Measurements from ENCODE around the gene GALM. TPM values are rescaled to one million over a fixed set of nuclear protein-coding genes. Genes with fewer than 3 reads are reported as not detected.
"Not testable (repeated sequence)": the region's sequence is repeated elsewhere in the genome, so short reads cannot be mapped to it uniquely, and the experiment has no call there.

Gene GALM
- 10 to 100 TPM in 9 of 12 donors, 1 to 10 TPM in 2, not detected in 1; 8.9 to 18.4 (median 12.4) TPM for polyA plus RNA-seq (ENCODE audit: insufficient read length in 12 of 12)
- long read RNA-seq, donor 1, transcript GALM-201 (7 exons, 2,484 nt) = major isoform, 20 of 118 reads
- long read RNA-seq, donor 1, partial matches to known transcripts = 98 of 118 reads
- long read RNA-seq, donor 1, other reads (novel, unspliced or antisense) = 0 of 118 reads
- long read RNA-seq, donor 2, partial matches to known transcripts = 0 of 4 reads
- long read RNA-seq, donor 2, other reads (novel, unspliced or antisense) = 0 of 4 reads
- long read RNA-seq, donor 3, partial matches to known transcripts = 0 of 3 reads
- long read RNA-seq, donor 3, other reads (novel, unspliced or antisense) = 0 of 3 reads
- long read RNA-seq, donor 4, partial matches to known transcripts = 0 of 1 reads
- long read RNA-seq, donor 4, other reads (novel, unspliced or antisense) = 0 of 1 reads
- long read RNA-seq, donor 5, transcript GALM-201 (7 exons, 2,484 nt) = major isoform, 7 of 12 reads
- long read RNA-seq, donor 5, partial matches to known transcripts = 5 of 12 reads
- long read RNA-seq, donor 5, other reads (novel, unspliced or antisense) = 0 of 12 reads
- long read RNA-seq, donor 6, partial matches to known transcripts = 0 of 3 reads
- long read RNA-seq, donor 6, other reads (novel, unspliced or antisense) = 0 of 3 reads
- long read RNA-seq, donor 7, transcript GALM-201 (7 exons, 2,484 nt) = major isoform, 5 of 5 reads
- long read RNA-seq, donor 7, partial matches to known transcripts = 0 of 5 reads
- long read RNA-seq, donor 7, other reads (novel, unspliced or antisense) = 0 of 5 reads
- long read RNA-seq, donor 8, partial matches to known transcripts = 104 of 207 reads
- long read RNA-seq, donor 8, other reads (novel, unspliced or antisense) = 100 of 207 reads
- long read RNA-seq, donor 9, partial matches to known transcripts = 0 of 3 reads
- long read RNA-seq, donor 9, other reads (novel, unspliced or antisense) = 0 of 3 reads
- long read RNA-seq, donor 10, partial matches to known transcripts = 0 of 2 reads
- long read RNA-seq, donor 10, other reads (novel, unspliced or antisense) = 0 of 2 reads
- long read RNA-seq, donor 11, partial matches to known transcripts = 100 of 232 reads
- long read RNA-seq, donor 11, other reads (novel, unspliced or antisense) = 131 of 232 reads

DNA sequence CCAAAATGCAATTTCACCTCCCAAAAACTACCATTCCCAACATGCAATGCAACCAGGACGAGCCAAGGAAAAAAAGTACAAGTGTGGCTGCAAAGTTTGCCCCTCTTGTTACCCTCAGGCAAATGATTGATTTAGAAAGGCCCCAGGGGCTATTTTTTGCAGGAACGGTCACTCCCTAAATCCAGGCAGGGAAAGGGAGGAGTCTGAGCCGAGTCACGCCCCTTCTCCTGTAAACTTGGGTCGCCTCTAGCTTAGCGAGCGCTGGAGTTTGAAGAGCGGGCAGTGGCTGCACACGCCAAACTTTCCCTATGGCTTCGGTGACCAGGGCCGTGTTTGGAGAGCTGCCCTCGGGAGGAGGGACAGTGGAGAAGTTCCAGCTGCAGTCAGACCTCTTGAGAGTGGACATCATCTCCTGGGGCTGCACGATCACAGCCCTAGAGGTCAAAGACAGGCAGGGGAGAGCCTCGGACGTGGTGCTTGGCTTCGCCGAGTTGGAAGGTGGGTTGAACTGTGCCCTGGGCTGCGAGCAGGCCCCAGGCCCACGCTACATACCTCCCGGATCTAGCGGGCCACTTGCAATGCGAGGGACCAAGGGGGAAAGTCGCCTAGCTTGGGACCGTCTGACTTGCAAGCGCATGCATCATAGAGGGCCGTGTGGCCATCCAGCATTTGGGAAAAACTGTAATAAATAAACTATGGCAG lies at the start of gene GALM:
TSS of gene GALM (plus strand) at position 261 of the 702 bp plus-strand sequence. CDS start at position 309, 48 bp downstream.
- DNase-seq = peak; percentile 92

DNA sequence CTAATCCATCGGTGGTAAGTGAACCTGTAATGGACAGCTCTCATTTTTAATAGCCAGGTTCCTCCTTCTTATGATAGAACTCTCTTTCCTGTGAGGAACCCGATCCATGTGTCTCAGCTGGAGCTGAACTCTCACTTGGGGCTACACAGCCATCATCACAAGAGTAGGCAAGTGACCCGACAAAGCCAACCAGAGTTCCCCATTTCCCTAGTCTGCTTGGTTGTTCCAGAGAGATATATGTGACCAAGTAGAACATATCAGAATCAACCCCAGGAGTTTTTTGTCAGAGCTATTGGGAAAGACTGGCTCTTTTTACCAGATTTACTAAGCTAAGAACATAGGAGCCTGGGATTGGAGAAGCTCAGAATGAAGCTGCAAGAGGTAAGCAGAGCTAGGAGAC lies 48.6 kb upstream of the GALM start:
- no peak for DNase-seq

DNA sequence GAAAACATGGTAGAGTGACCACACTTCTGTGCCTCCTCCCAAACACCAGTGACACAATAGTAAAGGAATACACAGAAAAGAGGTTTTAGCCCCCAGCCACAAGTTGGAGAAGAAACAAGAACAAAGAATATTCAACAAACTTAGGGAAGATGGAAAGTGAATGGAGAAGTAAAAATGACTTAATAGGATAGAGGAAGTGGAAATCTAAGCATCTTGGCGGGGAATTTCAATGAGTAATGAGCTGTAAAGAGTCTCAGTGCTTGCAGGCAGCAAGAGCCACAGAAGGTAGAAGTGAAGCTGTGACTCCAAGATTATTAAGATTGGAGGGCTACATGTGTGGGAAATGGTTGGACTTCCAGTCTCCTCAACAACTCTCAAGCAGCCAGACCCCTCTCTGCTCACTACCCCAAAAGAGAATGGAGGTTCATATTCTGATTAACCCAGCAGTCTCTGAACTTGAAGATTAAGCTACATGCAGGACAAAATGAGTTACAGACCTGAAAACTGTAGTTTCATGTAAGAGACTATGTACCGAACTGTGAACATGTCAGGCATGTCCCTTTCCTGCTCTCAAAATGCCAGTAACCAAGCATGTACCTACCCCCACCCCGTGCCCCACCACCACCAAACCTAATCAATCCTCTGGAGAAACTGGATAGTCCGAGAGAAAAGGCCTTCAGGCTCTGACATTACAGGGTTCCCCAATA lies 46.3 kb upstream of the GALM start:
- DNase-seq = no peak

DNA sequence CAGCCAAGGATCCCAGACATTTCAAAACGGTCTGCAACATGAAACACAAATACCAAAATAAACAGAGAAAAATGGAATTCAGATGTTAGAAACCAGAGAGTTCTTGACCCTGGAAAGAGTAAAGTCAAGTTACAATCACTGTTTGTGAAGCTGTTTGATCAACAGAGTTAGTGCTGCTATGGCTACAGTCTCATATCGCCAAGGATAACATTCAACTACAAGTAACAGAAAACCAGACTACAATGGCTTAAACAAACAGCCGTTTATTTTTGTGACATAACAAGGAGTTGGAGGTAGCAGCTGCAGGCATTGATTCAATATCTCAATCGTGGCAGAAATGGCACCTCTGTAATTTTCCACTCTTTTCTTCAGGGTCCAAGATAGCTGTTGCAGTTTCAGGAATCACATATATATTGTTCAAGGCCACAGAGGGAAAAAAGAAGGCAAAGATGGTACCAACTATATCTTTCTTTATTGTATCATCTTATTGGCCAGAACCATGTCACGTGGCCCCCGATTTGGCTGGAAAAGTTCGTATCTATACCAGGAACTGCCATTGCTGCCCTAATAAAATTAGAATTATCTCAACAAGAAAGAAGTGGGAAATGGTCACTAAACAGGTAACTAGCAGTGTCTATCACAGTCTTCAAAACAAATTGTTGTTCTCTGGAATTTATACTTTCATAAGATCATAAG lies 45.5 kb upstream of the GALM start:
- no peak for DNase-seq

DNA sequence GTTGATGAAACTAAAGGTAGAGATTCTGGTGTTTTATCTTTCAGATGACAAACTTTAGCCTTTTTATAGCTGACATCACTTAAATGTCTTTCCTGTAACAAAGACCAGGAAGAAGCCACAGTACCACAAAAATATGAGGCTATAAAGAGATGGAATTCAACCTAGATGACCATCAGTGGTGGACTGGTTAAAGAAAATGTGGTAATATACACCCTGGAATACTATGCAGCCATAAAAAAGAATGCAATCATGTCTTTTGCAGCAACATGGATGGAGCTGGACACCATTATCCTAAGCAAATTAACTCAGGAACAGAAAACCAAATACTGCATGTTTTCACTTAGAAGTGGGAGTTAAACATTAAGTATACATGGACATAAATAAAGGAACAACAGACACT lies 44.9 kb upstream of the GALM start:
- no peak for DNase-seq

DNA sequence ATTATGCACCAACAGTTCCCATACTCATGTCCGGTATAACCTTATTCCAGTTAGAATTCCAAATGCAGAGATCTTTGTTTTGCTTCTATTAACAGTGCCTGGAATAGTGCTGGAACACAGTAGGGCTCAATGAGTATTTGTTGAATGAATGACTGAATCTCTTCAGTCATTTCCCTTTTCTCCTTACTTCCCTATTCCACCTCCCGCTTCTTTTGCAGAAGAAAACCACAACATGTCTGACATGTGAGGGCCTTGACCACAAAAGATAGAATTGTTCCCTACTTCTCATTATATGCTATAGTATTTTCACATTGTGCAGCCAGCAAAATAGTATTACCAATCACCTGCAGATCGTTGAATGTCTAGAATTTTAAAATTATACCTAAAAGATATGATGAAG lies 43.7 kb upstream of the GALM start:
- DNase-seq = no peak

DNA sequence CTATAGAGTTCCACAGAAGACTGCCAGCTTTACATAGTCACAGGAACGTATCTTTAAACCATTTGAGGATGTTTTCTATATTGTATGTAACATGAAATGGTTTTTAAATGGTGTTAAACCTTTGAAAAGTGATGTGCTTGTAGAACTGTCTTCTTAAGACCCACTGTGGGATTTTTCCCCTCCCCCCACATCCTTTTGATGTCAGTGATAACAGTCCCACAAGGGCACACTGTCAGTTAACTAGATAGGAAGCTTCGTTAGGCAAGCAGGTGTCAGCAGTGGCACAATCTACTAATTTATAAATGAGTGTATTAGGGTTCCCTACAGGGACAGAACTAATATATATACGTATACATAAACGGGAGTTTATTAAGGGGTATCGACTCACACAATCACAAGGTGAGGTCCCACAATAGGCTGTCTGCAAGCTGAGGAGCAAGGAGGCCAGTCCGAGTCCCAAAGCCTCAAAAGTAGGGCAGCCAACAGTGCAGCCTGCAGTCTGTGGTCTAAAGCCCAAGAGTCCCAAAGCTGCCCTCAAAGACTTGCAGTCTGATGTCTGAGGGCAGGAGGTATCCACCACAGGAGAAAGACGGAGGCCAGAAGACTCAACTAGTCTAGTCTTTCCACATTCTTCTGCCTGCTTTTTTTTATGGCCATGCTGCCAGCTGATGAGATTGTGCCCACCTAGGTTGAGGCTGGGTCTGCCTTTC lies 39.4 kb upstream of the GALM start:
- DNase-seq = no peak

DNA sequence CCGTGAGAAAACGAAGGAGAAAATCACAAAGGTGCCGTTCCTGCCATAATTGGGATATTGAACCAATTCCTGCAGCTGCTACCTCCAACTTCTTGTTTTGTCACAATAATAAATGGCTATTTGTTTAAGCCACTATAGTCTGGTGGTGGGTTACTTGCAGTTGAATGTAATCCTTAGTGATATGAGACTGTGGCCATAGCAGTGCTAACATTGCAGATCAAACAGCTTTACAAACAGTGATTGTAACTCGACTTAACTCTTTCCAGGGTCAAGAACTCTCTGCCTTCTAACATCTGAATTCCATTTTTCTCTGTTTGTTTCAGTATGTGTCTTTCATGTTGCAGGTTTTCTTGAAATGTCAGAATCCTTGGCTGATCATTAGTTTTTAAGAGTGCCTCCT lies 38.5 kb upstream of the GALM start:
- no peak for DNase-seq

DNA sequence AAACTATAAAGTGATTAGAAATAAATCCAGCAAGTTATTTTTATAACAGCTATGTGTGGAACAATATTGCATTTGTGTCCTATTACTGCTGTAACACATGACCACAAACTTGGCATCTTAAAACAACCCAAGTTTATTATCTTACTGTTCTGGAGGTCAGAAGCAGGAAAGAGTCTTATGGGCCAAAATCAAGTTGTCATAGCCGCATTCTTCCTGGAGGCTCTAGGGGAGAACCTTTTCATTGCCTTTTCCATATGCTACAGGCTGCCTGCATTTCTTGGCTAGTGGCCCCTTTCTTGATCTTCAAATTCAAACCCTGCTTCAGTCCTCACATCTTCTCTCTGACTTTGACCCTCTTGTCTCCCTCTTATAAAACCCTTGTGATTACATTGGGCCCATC lies 36.2 kb upstream of the GALM start:
- no peak for DNase-seq

DNA sequence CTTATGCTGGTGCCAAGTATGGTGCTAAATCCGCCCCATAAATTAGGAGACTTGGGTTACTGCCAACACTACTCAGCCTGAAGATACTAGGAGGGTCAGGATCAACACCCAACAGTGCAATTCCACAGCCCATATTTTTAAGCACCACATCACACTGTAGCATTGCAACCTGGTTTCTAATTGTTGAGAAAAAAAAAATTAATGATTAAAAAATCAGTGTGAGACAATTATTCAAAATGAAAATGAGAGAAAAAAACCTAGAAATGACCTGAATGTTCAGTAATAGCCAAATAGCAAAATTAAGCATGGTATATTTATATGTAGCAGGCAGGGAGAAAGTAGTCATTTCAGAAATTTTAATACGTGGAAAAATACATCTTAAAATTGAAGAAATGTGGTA lies 33.9 kb upstream of the GALM start:
- no peak for DNase-seq

DNA sequence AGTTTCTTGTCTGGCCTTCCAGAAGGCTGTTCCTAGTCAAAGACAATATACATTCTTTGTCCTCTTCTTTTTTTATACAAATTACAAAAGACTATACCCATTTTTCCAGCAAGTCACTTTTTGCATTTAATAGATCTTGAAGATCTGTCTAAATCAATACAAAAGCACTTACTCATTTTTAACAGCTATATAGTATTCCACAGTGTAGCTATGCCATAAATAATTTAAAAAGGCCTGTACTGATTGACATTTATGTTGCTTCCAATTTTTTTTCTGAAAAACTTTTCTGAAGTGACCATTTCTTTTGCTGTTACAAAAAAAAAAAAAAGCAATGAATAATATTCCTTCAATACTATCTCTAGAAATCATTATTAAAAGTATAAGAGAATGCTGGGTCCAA lies 32.9 kb upstream of the GALM start:
- no peak for DNase-seq

DNA sequence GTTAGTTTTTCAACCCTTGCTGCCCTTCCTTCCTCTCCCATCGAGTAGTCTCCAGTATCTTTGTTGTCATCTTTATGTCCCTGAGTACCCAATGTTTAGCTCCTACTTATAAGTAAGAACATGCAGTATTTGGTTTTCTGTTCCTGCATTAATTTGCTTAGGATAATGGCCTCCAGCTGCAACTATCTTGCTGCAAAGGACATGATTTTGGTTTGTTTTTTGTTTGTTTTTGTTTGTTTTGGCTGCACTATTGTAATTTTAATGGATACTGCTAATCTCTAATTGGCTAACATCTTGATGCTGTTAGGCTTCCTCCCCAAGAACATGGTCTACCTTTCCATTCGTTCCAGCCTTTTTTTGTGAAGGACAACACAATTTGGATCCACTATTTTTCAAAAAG lies 32.0 kb upstream of the GALM start:
- DNase-seq = no peak

DNA sequence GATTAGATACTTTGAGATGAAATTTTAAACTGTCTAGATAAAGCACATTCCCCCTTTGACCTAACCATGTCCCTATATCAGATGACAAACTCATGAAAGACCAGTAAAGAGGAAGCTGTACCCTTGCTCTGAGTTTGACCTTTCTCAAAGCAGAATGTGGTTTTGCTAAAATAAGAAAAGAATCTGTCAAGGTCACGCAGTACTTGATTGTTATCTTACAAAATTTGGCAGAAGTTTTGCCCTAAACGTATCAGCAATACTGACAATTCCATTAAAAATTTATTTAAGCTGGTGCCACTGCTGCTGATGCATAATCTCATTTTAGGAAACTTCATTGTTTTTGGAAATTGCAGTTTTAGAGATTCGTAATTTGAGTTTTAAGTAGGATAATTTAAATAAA lies 31.2 kb upstream of the GALM start:
- DNase-seq = no peak

DNA sequence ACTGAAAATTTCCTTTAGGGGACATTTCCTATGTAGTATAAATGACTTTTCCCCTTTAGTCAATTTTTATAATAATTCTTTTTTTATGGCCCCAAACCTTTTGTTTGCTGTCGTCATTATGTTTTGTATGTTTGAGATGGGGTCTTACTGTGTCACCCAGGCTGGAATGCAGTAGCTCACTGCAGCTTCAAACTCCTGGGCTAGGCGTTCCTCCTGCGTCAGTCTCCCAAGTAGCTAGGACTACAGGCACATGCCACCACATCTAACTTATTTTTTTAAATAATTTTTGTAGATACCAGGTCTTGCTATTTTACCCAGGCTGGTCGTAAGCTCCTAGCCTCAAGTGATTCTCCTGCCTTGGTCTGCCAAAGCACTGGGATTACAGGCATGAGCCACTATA lies 30.8 kb upstream of the GALM start:
- DNase-seq = no peak

DNA sequence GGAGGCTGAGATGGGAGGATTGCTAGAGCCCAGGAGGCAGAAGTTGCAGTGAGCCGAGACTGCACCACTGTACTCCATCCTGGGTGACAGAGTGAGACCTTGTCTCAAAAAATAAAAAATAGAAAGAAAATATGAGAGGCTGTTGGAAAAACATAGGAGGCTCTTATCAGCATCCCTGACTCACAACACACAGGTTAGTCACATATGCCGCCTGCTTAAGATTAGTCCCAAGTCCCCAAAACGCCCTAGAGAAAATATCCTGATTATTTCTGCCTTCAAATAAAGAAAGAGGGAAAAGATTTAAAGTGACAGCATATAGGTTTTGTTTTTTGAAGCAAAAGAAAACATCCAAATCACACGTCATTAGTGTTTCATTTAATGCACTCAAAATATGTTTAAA lies 29.8 kb upstream of the GALM start:
- DNase-seq = no peak

DNA sequence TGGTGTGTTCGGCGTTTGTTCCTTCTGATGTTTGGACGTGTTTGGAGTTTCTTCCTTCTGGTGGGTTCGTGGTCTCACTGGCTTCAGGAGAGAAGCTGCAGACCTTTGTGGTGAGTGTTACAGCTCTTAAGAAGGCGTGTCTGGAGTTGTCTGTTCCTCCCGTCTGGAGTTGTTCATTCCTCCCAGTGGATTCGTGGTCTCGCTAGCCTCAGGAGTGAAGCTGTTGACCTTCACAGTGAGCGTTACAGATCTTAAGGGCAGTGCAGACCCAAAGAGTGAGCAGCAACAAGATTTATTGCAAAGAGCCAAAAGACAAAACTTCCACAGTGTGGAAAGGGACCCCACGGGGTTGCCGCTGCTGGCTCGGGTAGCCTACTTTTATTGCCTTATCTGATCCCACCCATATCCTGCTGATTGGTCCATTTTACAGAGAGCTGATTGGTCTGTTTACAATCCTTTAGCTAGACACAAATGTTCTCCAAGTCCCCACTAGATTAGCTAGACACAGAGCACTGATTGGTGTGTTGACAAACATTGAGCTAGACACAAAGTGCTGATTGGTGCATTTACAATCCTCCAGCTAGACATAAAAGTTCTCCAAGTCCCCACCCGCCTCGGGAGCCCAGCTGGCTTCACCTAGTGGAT lies 23.4 kb upstream of the GALM start:
- DNase-seq = not testable (repeated sequence)

DNA sequence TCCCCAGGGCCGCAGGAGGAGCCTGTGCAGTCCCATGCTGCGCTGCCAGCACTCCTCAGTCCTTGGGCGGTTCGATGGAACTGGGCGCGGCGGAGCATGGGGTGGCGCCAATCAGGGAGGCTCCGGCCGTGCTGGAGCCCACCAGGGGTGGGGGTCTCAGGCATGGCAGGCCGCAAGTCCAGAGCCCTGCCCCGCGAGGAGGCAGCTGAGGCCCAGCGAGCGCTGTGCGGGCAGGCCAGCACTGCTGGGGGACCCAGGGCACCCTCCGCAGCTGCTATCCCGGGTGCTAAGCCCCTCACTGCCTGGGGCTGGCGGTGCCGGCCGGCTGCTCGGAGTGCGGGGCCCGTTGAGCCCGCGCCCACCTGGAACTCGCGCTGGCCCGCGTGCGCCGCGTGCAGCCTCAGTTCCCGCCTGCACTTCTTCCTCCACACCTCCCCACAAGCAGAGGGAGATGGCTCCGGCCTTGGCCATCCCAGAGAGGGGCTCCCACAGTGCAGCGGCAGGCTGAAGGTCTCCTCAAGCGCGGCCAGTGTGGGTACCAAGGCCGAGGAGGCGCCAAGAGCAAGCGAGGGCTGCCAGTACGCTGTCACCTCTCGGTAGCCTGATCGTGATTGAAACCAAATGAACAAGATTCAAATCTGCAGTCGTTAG lies 22.8 kb upstream of the GALM start:
- no peak for DNase-seq

DNA sequence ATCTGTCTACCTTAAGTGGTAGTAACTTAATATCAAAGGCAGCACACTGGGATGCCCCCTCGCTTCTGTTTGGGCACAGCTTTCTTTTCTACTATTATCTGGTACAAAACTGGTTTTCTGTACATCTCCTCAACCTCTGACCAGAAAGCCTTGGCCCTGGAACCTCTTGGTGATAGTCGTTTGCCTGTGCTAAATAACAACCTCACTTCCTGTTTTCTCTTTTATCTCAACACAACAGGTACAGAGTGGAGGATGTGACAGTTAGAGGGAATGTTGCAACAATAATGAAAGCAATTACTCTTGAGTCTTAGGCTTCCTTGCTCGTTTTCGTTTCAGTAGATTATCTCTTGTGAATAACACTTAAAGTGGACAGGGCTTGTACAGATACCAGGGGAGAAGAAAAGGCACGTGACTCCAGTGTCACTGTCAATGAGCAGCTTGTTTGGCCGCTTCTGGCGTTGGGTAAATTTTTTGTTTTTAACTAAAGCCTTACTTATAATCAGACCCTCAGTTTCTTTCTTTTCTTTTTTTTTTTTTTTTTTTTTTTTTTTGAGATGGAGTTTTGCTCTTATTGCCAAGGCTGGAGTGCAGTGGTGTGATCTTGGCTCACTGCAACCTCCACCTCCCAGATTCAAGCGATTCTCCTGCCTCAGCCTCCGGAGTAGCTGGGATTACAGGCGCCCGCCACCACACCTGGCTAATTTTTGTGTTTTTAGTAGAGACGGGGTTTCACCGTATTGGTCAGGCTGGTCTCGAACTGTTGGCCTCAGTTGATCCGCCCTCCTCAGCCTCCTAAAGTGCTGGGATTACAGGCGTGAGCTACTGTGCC lies 22.0 kb upstream of the GALM start:
- not testable (repeated sequence) for DNase-seq

Measured in muscle of arm (tissue), 14 donors.